ENCODE results near the gene CAMP. TPM values are rescaled to one million over a fixed set of nuclear protein-coding genes. Genes with fewer than 3 reads are reported as not detected.

CAMP gene
- total RNA-seq, 4 donors from 2014 or later: not detected

DNA sequence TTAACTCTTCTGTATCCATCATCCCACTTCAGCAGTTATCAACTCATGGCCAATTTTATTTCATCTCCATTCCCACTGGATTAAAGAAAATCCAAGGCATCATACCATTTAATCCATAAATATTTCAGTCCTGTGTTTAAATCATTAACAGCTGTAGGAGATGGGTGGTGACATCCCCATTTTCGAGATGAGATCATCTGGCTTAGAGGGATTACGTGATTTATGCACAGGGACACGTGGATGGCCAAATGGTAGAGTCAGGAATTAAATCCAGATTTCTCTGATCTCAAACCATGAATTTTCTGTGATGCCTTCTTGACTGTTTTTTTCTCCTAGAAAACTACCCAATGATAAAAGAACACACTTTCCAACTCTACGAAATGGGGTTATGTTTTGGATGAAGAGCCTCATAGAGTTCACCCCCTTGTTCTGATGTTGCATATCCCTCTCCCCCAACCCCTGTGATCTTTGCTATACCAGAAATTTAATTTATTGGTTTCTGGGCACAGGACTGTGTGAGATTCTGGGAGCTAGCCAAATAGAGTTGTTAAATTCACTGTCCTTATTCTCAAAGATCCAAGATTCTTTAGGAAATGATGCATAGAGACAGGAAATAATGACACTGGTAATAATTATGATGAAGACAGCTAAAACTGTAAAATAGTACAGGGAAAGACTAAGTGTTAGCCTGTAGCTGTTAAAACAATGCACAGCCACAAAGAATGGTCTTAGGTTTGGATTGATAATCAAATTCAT, 25.0 kb downstream of the CAMP start:
- DNase-seq (ENCODE audit: low spot score in 2 of 2): no peak
- H3K4me1 ChIP-seq: peaks cover 13% of the 10 kb centered on the region
- peaks cover 34% of the 10 kb centered on the region for H3K36me3 ChIP-seq
- no peak overlapping the region for H3K27ac ChIP-seq
- no peaks in the 10 kb centered on the region for H3K27me3 ChIP-seq
- no peak overlapping the region for H3K4me3 ChIP-seq
- H3K9me3 ChIP-seq: no peaks in the 10 kb centered on the region
- TF ChIP-seq POLR2AphosphoS5 (IDR thresholded peaks at IDR 0.05) (no peak), POLR2A (IDR thresholded peaks at IDR 0.05) (no peak), EP300 (IDR thresholded peaks at IDR 0.05) (no peak)
- TF ChIP-seq, protein P1, sequence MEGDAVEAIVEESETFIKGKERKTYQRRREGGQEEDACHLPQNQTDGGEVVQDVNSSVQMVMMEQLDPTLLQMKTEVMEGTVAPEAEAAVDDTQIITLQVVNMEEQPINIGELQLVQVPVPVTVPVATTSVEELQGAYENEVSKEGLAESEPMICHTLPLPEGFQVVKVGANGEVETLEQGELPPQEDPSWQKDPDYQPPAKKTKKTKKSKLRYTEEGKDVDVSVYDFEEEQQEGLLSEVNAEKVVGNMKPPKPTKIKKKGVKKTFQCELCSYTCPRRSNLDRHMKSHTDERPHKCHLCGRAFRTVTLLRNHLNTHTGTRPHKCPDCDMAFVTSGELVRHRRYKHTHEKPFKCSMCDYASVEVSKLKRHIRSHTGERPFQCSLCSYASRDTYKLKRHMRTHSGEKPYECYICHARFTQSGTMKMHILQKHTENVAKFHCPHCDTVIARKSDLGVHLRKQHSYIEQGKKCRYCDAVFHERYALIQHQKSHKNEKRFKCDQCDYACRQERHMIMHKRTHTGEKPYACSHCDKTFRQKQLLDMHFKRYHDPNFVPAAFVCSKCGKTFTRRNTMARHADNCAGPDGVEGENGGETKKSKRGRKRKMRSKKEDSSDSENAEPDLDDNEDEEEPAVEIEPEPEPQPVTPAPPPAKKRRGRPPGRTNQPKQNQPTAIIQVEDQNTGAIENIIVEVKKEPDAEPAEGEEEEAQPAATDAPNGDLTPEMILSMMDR (IDR thresholded peaks at IDR 0.05): no peak
- 63% methylated on average over 4 of the region's 4 CpGs for WGBS

DNA sequence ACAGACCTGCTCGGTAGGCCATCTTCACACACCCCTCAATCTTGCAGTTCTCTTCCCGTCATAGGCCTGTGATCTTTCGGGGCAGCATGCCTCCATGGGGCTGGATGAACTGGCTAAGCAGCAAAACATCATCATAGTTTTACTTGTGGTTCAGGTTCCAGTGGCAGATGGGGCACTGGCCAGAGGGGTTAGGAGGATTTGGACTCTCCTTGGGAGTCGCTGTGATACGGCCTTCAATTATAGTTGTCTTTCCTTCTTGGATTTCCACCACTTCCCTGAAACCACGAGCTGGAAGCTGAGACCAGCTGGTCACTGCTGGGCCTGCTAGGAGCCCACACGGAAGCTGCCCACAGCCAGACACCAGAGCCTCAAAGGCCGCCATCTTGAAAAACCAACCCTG, 33.3 kb downstream of the CAMP start:
- H3K9me3 ChIP-seq: no peaks in the 10 kb centered on the region
- no peak overlapping the region for H3K27ac ChIP-seq
- H3K4me1 ChIP-seq: no peaks in the 10 kb centered on the region
- H3K27me3 ChIP-seq: no peaks in the 10 kb centered on the region
- DNase-seq (ENCODE audit: low spot score in 2 of 2): no peak
- WGBS: 94% methylated on average over 8 of the region's 8 CpGs
- TF ChIP-seq POLR2A (IDR thresholded peaks at IDR 0.05) (no peak), EP300 (IDR thresholded peaks at IDR 0.05) (no peak), POLR2AphosphoS5 (IDR thresholded peaks at IDR 0.05) (no peak)
- TF ChIP-seq, protein P1 (IDR thresholded peaks at IDR 0.05): no peak
- H3K4me3 ChIP-seq: no peak overlapping the region
- H3K36me3 ChIP-seq: peaks cover 6% of the 10 kb centered on the region

GRCh38 chr3:48258530-48258929, 35.2 kb downstream of the CAMP start:
- 100% methylated on average over 1 of the region's 1 CpG for WGBS
- Histone ChIP-seq H3K9me3 (no peaks in the 10 kb centered on the region), H3K4me1 (no peaks in the 10 kb centered on the region), H3K4me3 (no peak overlapping the region), H3K36me3 (peaks cover 17% of the 10 kb centered on the region), H3K27me3 (no peaks in the 10 kb centered on the region), H3K27ac (no peak overlapping the region)
- no peak for DNase-seq (ENCODE audit: low spot score in 2 of 2)
- TF ChIP-seq, protein P1 (IDR thresholded peaks at IDR 0.05): no peak
- TF ChIP-seq EP300 (IDR thresholded peaks at IDR 0.05): no peak

DNA sequence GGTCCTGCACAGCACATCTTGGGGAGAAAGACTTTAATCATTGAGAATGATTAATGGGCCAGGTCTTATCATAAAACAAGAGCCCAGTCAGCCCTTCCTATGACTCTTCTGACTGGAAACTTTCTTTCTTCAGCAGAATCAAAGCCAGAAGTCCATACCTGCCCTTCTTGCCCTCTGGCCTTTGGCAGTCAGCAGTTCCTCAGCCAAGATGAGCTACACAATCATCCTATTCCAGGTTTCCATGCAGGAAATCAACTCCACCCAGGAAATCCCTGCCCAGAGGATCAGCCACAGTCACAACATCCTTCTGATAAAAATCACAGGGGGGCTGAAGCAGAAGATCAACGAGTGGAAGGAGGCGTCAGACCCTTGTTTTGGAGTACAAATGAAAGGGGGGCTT, 44.5 kb downstream of the CAMP start:
- H3K9me3 ChIP-seq: no peaks in the 10 kb centered on the region
- no peaks in the 10 kb centered on the region for H3K27me3 ChIP-seq
- 48% methylated on average over 2 of the region's 2 CpGs for WGBS
- TF ChIP-seq EP300 (IDR thresholded peaks at IDR 0.05) (no peak), POLR2A (IDR thresholded peaks at IDR 0.05) (no peak), POLR2AphosphoS5 (IDR thresholded peaks at IDR 0.05) (no peak)
- TF ChIP-seq, protein P1 (IDR thresholded peaks at IDR 0.05): no peak
- H3K36me3 ChIP-seq: peaks cover 21% of the 10 kb centered on the region
- H3K4me1 ChIP-seq: peaks cover 24% of the 10 kb centered on the region
- DNase-seq (ENCODE audit: low spot score in 2 of 2): no peak
- no peak overlapping the region for H3K4me3 ChIP-seq
- peak overlapping the region; percentile 92 for H3K27ac ChIP-seq

- 41% methylated on average over 13 of the region's 13 CpGs for WGBS
- TF ChIP-seq, protein P1 (IDR thresholded peaks at IDR 0.05): no peak
- TF ChIP-seq POLR2A (IDR thresholded peaks at IDR 0.05): no peak
- no peak for TF ChIP-seq EP300 (IDR thresholded peaks at IDR 0.05)
- peak in 1 of 3 donors; percentile 66 for TF ChIP-seq POLR2AphosphoS5 (IDR thresholded peaks at IDR 0.05)
- Histone ChIP-seq H3K27ac (peak overlapping the region; percentile 92), H3K4me1 (peaks cover 29% of the 10 kb centered on the region), H3K9me3 (no peaks in the 10 kb centered on the region), H3K36me3 (peaks cover 14% of the 10 kb centered on the region), H3K27me3 (no peaks in the 10 kb centered on the region), H3K4me3 (peak overlapping the region; percentile 17)
- DNase-seq (ENCODE audit: low spot score in 2 of 2): peak in 1 of 2 donors; percentile 72
Observed at GRCh38 chr3:48268381-48268935, 45.2 kb downstream of the CAMP start.

Measured in suprapubic skin (tissue), 4 donors.